Measurements from ENCODE around the gene SERPINH1.

- TF ChIP-seq, protein P1, sequence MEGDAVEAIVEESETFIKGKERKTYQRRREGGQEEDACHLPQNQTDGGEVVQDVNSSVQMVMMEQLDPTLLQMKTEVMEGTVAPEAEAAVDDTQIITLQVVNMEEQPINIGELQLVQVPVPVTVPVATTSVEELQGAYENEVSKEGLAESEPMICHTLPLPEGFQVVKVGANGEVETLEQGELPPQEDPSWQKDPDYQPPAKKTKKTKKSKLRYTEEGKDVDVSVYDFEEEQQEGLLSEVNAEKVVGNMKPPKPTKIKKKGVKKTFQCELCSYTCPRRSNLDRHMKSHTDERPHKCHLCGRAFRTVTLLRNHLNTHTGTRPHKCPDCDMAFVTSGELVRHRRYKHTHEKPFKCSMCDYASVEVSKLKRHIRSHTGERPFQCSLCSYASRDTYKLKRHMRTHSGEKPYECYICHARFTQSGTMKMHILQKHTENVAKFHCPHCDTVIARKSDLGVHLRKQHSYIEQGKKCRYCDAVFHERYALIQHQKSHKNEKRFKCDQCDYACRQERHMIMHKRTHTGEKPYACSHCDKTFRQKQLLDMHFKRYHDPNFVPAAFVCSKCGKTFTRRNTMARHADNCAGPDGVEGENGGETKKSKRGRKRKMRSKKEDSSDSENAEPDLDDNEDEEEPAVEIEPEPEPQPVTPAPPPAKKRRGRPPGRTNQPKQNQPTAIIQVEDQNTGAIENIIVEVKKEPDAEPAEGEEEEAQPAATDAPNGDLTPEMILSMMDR (IDR thresholded peaks at IDR 0.05), result no peak
- TF ChIP-seq POLR2A (IDR thresholded peaks at IDR 0.05), result no peak
These were observed 35.9 kb upstream of the SERPINH1 start for GRCh38 chr11:75526192-75526541.
